Heart right ventricle (tissue), 16 donors: Measurements from ENCODE around the gene LOXL3. TPM values are rescaled to one million over a fixed set of nuclear protein-coding genes. Genes with fewer than 3 reads are reported as not detected.
A peak's percentile ranks its signal among the peaks of the same experiment; 100 is the strongest.
"Not testable (repeated sequence)": the region's sequence is repeated elsewhere in the genome, so short reads cannot be mapped to it uniquely, and the experiment has no call there.

Experiments
- ATAC-seq, 8 donors: fragments of 200-7000 bp; cut with Tn5 transposase; one replicate each; pipeline ENCODE4 v1.9.1; 2020; ENCODE audit warnings: mild to moderate bottlenecking in 8 of 8, moderate library complexity in 8 of 8, moderate number of reproducible peaks in 1 of 8
- DNase-seq, 2 donors: peaks; one replicate each; pipeline ENCODE4 v3.0.0-alpha.2; 2020
- H3K27ac ChIP-seq, 10 donors: fragments of 200-600 bp; sonication (generic) in 2 of 10; one replicate each; pipeline versions ENCODE4 v1.5.0 to v1.8.0; 2020 to 2022; ENCODE audit warnings: mild to moderate bottlenecking in 3 of 10
- H3K27me3 ChIP-seq, 7 donors: fragments of 200-600 bp; one replicate each; pipeline ENCODE4 v1.8.0; 2021 to 2022; ENCODE audit warnings: mild to moderate bottlenecking in 2 of 7
- H3K36me3 ChIP-seq, 9 donors: fragments of 200-600 bp; sonication (generic) in 1 of 9; one replicate each; pipeline versions ENCODE4 v1.5.0 to v1.8.0; 2020 to 2022; ENCODE audit warnings: mild to moderate bottlenecking in 2 of 9
- H3K4me1 ChIP-seq, 9 donors: fragments of 200-600 bp; sonication (generic) in 1 of 9; one replicate each; pipeline versions ENCODE4 v1.5.0 to v1.8.0; 2020 to 2022; ENCODE audit warnings: mild to moderate bottlenecking in 4 of 9
- H3K4me3 ChIP-seq, 10 donors: fragments of 200-600 bp; sonication (generic) in 2 of 10; one replicate each; pipeline versions ENCODE4 v1.5.0 to v1.8.0; 2020 to 2022; ENCODE audit warnings: mild to moderate bottlenecking in 7 of 10, moderate library complexity in 2 of 10
- H3K9me3 ChIP-seq, 11 donors: fragments of 200-600 bp in 10 of 11; sonication (generic) in 2 of 11; one replicate each; pipeline versions ENCODE4 v1.5.0 to v1.8.0; 2013 to 2022; ENCODE audit warnings: mild to moderate bottlenecking in 2 of 11, control low read depth in 1 of 11, moderate library complexity in 1 of 11
- CTCF ChIP-seq, 9 donors: fragments of 200-600 bp; sonication (generic) in 2 of 9; IDR thresholded peaks; one replicate each; pipeline versions ENCODE4 v1.5.0 to v1.8.0; 2021 to 2022; ENCODE audit warnings: antibody characterized with exemption in 9 of 9, mild to moderate bottlenecking in 5 of 9, moderate library complexity in 1 of 9
- WGBS, 2 donors: extraction: QIAGEN DNeasy Blood & Tissue Kit; methylation state at CpG; one replicate each; pipeline ENCODE4 v1.1.7; 2013; ENCODE audit warnings: inconsistent platforms in 1 of 2; 5-methylcytosine and 5-hydroxymethylcytosine counted together
- intact Hi-C, 10 donors: fragments of 100-400 bp; cut with DNase I; formaldehyde crosslinking; loops; one replicate each; pipeline versions ENCODE4 v1.11.1 to v1.14.2; 2022
- polyA plus RNA-seq, 2 donors: library from polyadenylated mRNA; stranded (reverse); fragments of 200-250 nt; gene quantifications; one replicate each; pipeline ENCODE4 v1.2.3, GENCODE V29; 2013
- total RNA-seq, 10 donors: library from RNA; stranded (reverse); fragmentation: NEBNext Ultra II Directional in 3 of 10; extraction: Animal tissue kit (Norgen Biotek cat#: 25700) in 3 of 10; gene quantifications; one replicate each; pipeline versions ENCODE4 v1.2.1 to v1.2.4, GENCODE V29; 2021 to 2023
- donor health status: Arrhythmogenic right ventricular cardiomyopathy.
- donor health status: ischemic (EF 13 %, LVEDD 7.1; RV severe dilation, severe dysfunction).
- donor health status: healthy with polysubstance abuse.
- donor health status: DM: no; HTN: yes; CAD: no.
- donor health status: DM: no; HTN: no; CAD: no.
- donor health status: ischemic (EF 25% LVEDD 6.9; RV normal size, moderate dysfunction).
- donor health status: ischemic (EF 25% LVEDD 5.7; RV mildly dilated, moderate dysfunction).
- donor health status: healthy.
- donor health status: DM: yes; HTN: yes; CAD: no.
- donor health status: Ischemic cardiomyopathy.
- donor health status: ischemic (EF 35%, LVEDD 5.7; RV mildly dilated, moderate dysfunction).
- donor health status: nonischemic (EF 11% LVEDD 7.7; RV severe dilation, severe dysfunction).
- donor health status: DM: yes; HTN: yes; CAD: no.
- donor health status: PGD.
- donor health status: ischemic (EF 29% LVEDD 5.4; RV normal size, mild dysfunction).
- donor health status: nonischemic (EF 23%, LVEDD 6.1; RV moderate dilation, normal function).

Gene LOXL3
- total and polyA plus RNA-seq, 12 donors, result 1.2 to 9.2 (median 2.6) TPM

GRCh38 chr2:74491648-74492544, 61.8 kb downstream of the LOXL3 start:
- H3K9me3 ChIP-seq, result no peaks in the 10 kb centered on the region
- ATAC-seq (peak in 2 of 8 donors; percentile 12 to 22), DNase-seq (no peak)
- no peak overlapping the region for H3K4me3 ChIP-seq
- H3K27ac ChIP-seq, result no peak overlapping the region
- intact Hi-C loops, result no loop called here
- H3K27me3 ChIP-seq, result peaks cover 0 to 6% (median 3%) of the 10 kb centered on the region in 7 donors
- H3K4me1 ChIP-seq, result no peaks in the 10 kb centered on the region
- peaks cover 0 to 77% (median 33%) of the 10 kb centered on the region in 9 donors for H3K36me3 ChIP-seq
- WGBS, 2 donors, result 91 to 95% methylated on average over 12 of the region's 12 CpGs
- TF ChIP-seq CTCF (IDR thresholded peaks at IDR 0.05), result no peak

- ATAC-seq, result no peak
- Histone ChIP-seq H3K4me3 (no peak overlapping the region), H3K27ac (no peak overlapping the region), H3K9me3 (no peaks in the 10 kb centered on the region), H3K4me1 (no peaks in the 10 kb centered on the region), H3K27me3 (no peaks in the 10 kb centered on the region), H3K36me3 (peaks cover 0 to 97% (median 33%) of the 10 kb centered on the region in 9 donors)
- DNase-seq, result no peak
- TF ChIP-seq CTCF (IDR thresholded peaks at IDR 0.05), result no peak
- intact Hi-C loops, result loop anchor here in 1 of 10 donors (5.0 kb wide), 1 partner anchor 97 kb away; no protein-coding TSS in a partner anchor
- 92% methylated on average over 9 of the region's 9 CpGs for WGBS, 2 donors
Observed at GRCh38 chr2:74489906-74490305, 63.8 kb downstream of the LOXL3 start.

GRCh38 chr2:74488643-74489481, 64.9 kb downstream of the LOXL3 start:
- H3K36me3 ChIP-seq, result peaks cover 0 to 91% (median 33%) of the 10 kb centered on the region in 9 donors
- no peaks in the 10 kb centered on the region for H3K27me3 ChIP-seq
- ATAC-seq (no peak), DNase-seq (no peak)
- no peak for TF ChIP-seq CTCF (IDR thresholded peaks at IDR 0.05)
- peaks cover 0 to 7% (median 6%) of the 10 kb centered on the region in 9 donors for H3K4me1 ChIP-seq
- H3K9me3 ChIP-seq, result no peaks in the 10 kb centered on the region
- 93 to 94% methylated on average over 9 of the region's 9 CpGs for WGBS, 2 donors
- no peak overlapping the region for H3K27ac ChIP-seq
- intact Hi-C loops, result loop anchor here in 1 of 10 donors (5.0 kb wide), 1 partner anchor 98 kb away; no protein-coding TSS in a partner anchor
- no peak overlapping the region for H3K4me3 ChIP-seq

GRCh38 chr2:74486141-74486540, 67.6 kb downstream of the LOXL3 start:
- 98 to 100% methylated on average over 2 of the region's 2 CpGs for WGBS, 2 donors
- Histone ChIP-seq H3K27ac (no peak overlapping the region), H3K36me3 (peaks cover 0 to 64% (median 13%) of the 10 kb centered on the region in 9 donors), H3K27me3 (no peaks in the 10 kb centered on the region), H3K9me3 (no peaks in the 10 kb centered on the region), H3K4me3 (no peak overlapping the region), H3K4me1 (peaks cover 6 to 25% (median 20%) of the 10 kb centered on the region in 9 donors)
- no peak for ATAC-seq
- no peak for DNase-seq
- intact Hi-C loops, result loop anchor here in 1 of 10 donors (5.0 kb wide), 1 partner anchor 101 kb away; no protein-coding TSS in a partner anchor
- TF ChIP-seq CTCF (IDR thresholded peaks at IDR 0.05), result no peak

GRCh38 chr2:74483675-74484164, 70.0 kb downstream of the LOXL3 start:
- peak overlapping the region; percentile 74 to 97 (median 88) for H3K4me3 ChIP-seq
- peaks cover 10 to 40% (median 29%) of the 10 kb centered on the region in 9 donors for H3K4me1 ChIP-seq
- not testable (repeated sequence) for DNase-seq, ATAC-seq, H3K27me3 ChIP-seq, H3K9me3 ChIP-seq
- H3K27ac ChIP-seq, result peak overlapping the region in 7 of 10 donors; percentile 87 to 94 (median 92)
- peaks cover 0 to 64% (median 3%) of the 10 kb centered on the region in 9 donors for H3K36me3 ChIP-seq
- 76 to 78% methylated on average over 19 of the region's 19 CpGs for WGBS, 2 donors
- intact Hi-C loops, result loop anchor here in 9 of 10 donors (1.0 to 5.0 kb wide), 10 partner anchors 23 to 104 kb away; partner anchors contain the start of genes AUP1 (in 4 of the 9), HTRA2 (in 4 of the 9), PCGF1 (in 2 of the 9) and DQX1 (in 1 of the 9)
